GM06990 (cell line): Measurements from ENCODE around the gene ADAMTS12.
A peak's percentile ranks its signal among the peaks of the same experiment; 100 is the strongest.

Source experiments
- DNase-seq: peaks from one replicate; pipeline ENCODE4 v3.0.0-alpha.2; 2011; ENCODE audit not compliant: insufficient read length; ENCODE audit errors: extremely low read depth
- H3K27me3 ChIP-seq: replicated peaks from 2 replicates; pipeline ENCODE4 v1.6.0; 2011; ENCODE audit warnings: low read length; ENCODE audit not compliant: control insufficient read depth, insufficient read depth
- H3K36me3 ChIP-seq: 2 replicates; pipeline ENCODE4 v1.5.1; 2011; ENCODE audit warnings: low read length; ENCODE audit not compliant: control insufficient read depth, insufficient read depth
- H3K4me3 ChIP-seq: replicated peaks from 2 replicates; pipeline ENCODE4 v1.5.1; 2011; ENCODE audit warnings: low read depth, mild to moderate bottlenecking, control low read depth, low read length
- CTCF ChIP-seq: IDR thresholded peaks from 2 replicates; pipeline ENCODE4 v1.5.1; 2011; ENCODE audit warnings: low read length, control low read depth, mild to moderate bottlenecking, inconsistent platforms; ENCODE audit not compliant: insufficient read depth, poor library complexity, severe bottlenecking

The ADAMTS12 gene

GRCh38 chr5:33933723-33934169, 42.0 kb upstream of the ADAMTS12 start:
- no peaks in the 10 kb centered on the region for H3K36me3 ChIP-seq
- no peak overlapping the region for H3K4me3 ChIP-seq
- H3K27me3 ChIP-seq, result no peaks in the 10 kb centered on the region
- TF ChIP-seq CTCF, result no peak
- peak; percentile 83 for DNase-seq

GRCh38 chr5:33931136-33931535, 39.3 kb upstream of the ADAMTS12 start:
- no peak for TF ChIP-seq CTCF
- H3K4me3 ChIP-seq, result no peak overlapping the region
- no peak for DNase-seq
- H3K36me3 ChIP-seq, result no peaks in the 10 kb centered on the region
- H3K27me3 ChIP-seq, result no peaks in the 10 kb centered on the region

GRCh38 chr5:33929925-33930690, 38.3 kb upstream of the ADAMTS12 start:
- no peaks in the 10 kb centered on the region for H3K36me3 ChIP-seq
- no peak for TF ChIP-seq CTCF
- H3K4me3 ChIP-seq, result no peak overlapping the region
- peak; percentile 23 for DNase-seq
- H3K27me3 ChIP-seq, result no peaks in the 10 kb centered on the region

- no peaks in the 10 kb centered on the region for H3K36me3 ChIP-seq
- TF ChIP-seq CTCF, result no peak
- H3K27me3 ChIP-seq, result no peaks in the 10 kb centered on the region
- no peak overlapping the region for H3K4me3 ChIP-seq
- DNase-seq, result no peak
These were observed 36.5 kb upstream of the ADAMTS12 start for GRCh38 chr5:33928283-33928682.

GRCh38 chr5:33927685-33928084, 35.9 kb upstream of the ADAMTS12 start:
- Histone ChIP-seq H3K4me3 (no peak overlapping the region), H3K36me3 (no peaks in the 10 kb centered on the region), H3K27me3 (no peaks in the 10 kb centered on the region)
- TF ChIP-seq CTCF, result no peak
- DNase-seq, result no peak
